HG02678 (cell line): ENCODE results near the gene ICA1L.

Experiments used
- ATAC-seq: cut with Tn5 transposase; IDR thresholded peaks from one replicate; pipeline ENCODE4 v1.9.1; 2021; ENCODE audit warnings: mild to moderate bottlenecking, moderate library complexity; ENCODE audit not compliant: unreplicated experiment

ICA1L gene

DNA sequence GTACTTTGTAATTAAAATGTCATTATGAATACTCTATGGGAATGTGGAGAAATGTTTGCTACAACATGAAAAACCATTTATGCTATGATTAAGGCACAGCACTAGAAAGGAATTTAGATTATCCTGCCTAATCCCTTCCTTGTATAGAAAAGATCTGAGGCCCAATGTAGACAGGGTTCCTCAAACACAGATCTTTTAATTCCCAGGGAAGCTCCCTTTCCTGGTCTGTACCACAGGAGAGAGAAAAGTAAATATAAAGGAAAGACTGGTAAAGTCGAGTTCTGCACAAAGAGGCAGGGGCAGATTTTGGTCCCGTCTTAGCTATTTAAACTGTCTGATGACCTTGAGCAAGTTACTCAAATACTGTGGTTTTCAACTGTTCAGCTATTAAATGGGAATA, 84.7 kb downstream of the ICA1L start:
- ATAC-seq, result no peak

- ATAC-seq, result no peak
These were observed 88.5 kb downstream of the ICA1L start for GRCh38 chr2:202782940-202783558.

DNA sequence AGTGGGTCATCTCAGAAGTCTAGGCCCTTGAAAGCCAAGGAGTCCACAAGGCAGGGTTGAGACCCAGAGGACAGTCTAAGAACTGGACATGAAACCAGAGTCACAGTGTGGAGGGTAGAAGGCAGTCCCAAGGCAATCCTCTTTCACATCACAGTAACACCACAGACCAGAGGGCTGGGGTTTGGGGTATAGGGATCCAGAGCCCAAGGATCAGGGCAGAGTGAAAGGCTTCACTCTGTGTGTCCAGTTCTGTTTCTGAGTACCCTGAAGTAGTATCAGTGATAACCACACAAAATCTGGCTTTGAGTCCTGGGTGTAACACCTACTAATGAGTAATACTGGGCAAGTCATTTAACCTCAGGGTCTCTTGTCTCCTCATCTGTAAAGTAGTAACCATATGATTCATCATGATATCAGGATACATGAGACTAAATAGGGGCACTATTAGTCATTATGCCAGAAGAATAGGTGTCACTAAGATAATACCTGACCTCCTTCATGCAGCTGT, 91.0 kb downstream of the ICA1L start:
- peak; percentile 90 for ATAC-seq

DNA sequence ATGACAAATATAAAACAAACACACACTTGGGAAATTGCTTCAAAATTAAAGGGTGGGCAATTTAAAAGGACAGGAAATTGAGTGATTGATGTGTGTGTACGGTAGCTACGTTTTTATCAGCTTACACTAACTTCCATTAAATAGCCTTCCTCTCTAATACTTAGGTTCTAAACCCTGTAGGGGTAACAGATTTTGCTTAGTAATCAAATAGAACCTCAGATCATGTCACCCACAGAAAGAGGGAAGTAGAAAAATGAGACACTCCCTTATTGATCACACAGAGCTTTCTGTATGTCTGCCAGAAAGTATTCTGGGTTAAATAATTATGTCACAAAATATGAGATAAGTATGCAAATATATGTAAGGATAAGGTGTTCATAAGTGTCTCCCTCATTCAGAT, 93.3 kb downstream of the ICA1L start:
- no peak for ATAC-seq

DNA sequence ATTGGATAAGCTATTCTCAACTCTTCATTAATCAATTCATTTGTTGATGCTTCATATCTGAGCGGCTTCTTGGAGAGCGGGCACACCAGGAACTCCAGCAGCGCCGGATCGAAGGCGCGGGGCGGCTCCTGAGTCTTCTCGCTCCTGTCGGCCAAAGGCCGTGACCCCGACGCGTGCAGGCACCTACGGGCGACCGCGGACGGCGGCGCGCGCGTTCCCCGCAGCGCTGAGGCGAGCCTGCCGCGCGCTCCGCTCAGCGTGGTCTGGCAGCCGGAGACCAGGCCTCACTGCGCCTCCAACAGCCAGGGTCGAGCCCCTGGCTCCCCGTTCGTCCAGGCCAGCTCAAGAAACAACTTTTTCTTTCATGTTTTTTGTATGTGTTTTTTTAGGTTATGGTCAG, 97.5 kb downstream of the ICA1L start:
- no peak for ATAC-seq

DNA sequence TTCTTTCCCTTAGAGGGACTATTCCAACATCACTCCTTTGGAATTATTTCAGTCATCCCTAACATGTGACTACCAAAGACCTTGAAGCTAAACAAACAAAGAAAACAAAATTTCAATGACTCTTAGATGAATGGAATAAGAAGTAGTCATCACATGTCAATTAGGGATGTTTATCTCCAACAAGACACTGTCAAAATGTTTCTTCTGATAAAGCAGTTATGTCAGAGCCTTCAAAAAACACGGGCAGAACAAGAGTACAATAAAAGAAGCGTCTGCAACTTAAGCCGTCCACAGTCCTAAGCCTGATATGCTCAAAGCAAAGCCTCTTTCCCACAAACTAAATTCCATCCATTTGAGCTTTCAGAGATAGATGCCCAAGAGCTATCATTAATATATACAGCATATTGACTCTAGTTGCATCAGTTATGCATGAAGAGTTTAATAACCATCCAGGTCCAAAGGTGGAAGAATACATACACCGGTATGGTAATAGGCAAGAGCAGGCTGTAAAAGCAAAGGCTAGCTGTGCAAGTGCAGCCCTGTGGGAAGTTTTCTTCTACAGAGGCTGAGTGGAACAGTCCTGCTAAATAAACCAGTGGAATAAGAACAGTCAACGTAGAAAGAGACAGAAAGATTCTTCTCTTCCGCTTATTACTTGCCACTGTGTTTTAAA, 98.1 kb downstream of the ICA1L start:
- ATAC-seq, result no peak

DNA sequence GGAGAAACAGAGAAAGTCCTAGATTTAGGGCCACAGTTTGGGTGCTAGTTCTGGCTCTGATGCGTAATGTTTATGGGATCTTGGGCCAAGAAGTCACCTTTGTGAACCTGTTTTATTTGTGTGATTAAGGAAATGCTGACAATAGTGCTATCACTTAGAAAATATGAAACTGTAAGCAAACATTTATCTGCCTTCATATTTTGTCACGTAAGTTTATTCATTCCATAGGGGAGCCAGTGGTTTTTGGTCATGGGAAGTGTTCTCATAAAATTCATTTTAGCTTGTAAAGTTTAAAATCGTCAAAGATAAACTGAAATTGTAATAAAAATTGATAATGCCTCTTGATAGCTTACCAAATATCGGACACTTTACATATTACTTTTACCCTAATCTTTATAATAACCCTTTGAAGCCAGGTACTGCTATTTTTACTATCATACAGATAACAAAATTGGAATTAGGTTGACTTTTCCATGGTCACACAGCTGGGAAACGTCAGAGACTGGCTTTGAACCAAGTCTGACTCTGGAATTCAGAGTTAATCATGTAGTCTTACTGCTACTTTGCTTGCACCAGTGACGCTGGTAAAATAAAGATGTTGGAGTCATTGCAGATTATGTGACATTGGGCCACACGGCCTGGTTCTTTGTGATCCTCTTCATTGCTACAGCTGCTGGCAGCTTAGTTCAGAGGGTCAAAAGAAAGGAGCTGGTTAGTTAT, 99.7 kb downstream of the ICA1L start:
- no peak for ATAC-seq

DNA sequence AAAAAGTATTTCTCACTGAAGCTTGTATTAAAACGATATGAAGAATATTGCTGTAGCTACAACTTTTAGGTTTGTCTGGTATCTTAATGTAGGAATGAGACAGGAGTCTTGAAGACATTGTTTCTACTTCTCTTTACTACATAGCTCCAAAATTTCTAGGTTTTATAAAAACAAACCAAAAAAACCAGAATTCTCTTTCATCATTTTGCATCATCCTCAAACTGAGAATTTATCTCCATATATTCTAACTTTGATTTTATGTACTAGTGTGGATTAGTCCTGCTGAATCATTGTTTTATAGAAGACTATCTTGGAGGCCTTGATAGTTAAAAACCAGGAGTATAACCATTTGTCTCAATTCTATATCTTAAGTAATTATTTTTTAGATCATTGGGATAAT, 100.2 kb downstream of the ICA1L start:
- ATAC-seq, result no peak

DNA sequence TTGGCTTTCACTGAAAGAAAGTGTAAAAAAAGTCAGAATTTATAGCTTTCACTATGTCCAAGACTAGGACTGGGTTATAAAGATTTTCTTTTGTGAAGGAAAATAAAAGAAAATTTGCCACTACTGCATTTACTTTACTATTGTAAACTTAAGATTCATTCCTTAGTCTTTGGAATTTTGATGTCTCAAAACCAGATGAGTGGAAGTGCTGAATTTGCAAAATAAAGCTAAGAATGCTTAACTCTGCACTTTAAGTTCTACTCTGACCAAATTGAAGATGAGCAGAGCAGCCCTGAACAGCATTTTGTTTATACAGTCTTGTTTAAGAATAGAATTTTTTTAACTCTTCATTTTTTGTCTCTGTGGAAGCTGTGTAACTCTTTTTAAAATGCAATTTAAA, 102.4 kb downstream of the ICA1L start:
- ATAC-seq, result no peak

DNA sequence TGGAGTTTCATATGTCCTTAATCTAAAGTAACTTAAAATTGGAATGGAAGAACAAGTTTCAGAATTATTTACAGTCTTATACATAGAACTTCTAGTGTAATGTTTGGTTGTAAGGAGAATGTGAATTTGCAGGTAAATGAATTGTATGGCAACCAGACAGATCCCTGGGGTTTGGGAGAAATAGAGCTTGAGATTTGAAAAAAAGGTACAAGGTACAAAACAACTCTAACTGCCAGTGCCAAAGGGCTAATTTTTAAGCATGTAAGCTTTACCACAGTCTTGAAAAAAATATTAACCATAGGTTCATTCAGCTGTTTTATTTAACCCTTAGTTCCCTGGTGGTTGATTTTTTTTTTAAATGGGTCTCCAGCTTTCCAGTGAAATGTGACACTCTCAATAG, 103.3 kb downstream of the ICA1L start:
- ATAC-seq, result no peak

- ATAC-seq, result no peak
These were observed 106.1 kb downstream of the ICA1L start for GRCh38 chr2:202765436-202765835.

- no peak for ATAC-seq
These were observed 106.6 kb downstream of the ICA1L start for GRCh38 chr2:202764991-202765390.

DNA sequence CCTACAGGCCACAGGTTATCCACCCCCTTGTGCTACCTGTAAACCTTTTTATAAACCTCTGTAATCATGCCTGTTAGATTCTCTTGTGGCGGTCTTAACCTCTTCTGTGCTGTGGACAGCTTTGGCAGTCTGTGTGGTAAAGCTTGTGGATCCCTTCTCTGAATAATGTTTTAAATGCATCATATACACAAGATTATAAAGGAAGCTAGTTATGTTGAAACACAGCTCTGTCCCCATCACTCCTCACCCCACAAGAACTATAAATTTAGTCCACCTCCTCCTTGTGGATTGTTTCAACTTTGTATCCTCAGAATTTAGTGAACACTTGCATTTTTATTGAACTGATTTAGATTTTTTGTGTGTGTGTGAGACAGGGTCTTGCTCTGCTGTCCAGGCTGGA, 107.7 kb downstream of the ICA1L start:
- ATAC-seq, result no peak

DNA sequence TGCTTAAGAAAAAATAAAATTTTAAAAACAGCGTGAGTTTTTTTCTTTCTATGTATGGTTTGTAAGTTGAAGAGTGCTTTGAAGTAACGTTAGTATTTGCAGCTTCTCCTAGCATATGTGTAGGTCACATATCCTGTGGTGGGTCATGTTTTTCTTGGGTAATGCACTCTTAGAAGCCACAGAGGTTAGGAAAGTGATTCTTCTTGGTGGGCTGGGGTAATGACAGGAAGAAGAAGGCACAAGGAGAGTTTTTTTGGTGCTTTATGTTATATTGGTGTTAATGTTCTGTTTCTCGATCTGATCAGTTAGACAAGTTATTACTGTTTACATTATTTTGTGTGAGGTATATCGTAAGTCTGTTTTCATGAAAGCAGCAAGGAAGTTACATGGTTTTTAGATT, 109.0 kb downstream of the ICA1L start:
- no peak for ATAC-seq

- ATAC-seq, result no peak
These were observed 110.7 kb downstream of the ICA1L start for GRCh38 chr2:202760848-202761247.

- ATAC-seq, result no peak
These were observed 113.0 kb downstream of the ICA1L start for GRCh38 chr2:202758604-202759003.

DNA sequence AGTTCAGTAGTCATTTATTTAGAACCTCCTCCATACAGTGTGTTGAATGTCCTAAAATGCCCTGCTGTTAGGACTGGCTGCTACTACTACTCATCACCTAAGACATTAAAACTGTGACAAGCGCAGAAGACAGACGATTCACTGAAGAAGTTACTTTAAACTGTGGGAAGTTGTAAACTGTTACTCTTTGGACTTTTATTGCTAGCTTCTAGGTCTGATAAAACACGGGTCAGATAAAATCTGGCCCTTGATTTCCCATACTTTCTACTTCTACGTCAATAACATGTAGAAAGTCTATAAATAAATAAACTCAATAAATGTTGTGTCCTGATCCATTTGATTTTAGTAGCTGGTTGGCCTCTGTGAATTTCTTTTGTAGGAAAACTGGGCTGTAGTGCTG, 113.4 kb downstream of the ICA1L start:
- ATAC-seq, result no peak

- no peak for ATAC-seq
These were observed 114.2 kb downstream of the ICA1L start for GRCh38 chr2:202757339-202757738.

DNA sequence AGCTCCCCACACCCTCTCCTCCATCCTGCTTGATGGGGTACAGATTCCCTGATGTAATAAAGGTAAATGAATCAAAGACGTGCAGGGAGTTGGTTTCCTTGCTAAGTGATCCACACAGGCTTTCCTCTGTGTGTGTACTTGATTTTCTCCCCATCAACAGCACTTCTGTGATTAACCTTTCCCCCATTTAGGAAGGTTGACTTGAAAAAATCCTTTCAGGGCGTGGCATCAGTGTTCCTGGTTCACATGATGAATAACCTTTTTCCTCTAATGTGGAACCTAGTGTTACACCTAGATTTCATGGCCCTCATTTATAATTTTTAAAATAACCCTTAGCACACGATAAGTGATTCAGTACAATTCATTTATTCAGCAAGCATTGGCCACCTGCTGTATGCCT, 115.0 kb downstream of the ICA1L start:
- ATAC-seq, result no peak

DNA sequence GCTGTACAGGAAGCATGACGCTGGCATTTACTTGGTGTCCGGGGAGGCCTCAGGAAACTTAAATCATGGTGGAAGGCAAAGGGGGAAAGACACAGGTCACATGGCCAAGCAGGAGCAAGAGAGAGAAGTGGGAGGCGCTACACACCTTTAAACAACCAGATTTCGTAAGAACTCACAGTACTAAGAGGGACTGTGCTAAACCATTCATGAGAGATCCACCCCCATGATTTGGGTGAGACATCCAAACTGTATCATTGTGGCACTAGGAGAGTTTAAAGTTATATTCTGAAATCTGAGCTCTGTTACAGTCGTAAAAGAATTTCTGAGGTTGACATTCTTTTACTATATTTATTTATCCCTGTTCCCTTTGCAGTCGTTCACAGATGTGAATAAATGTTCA, 116.6 kb downstream of the ICA1L start:
- ATAC-seq, result no peak

DNA sequence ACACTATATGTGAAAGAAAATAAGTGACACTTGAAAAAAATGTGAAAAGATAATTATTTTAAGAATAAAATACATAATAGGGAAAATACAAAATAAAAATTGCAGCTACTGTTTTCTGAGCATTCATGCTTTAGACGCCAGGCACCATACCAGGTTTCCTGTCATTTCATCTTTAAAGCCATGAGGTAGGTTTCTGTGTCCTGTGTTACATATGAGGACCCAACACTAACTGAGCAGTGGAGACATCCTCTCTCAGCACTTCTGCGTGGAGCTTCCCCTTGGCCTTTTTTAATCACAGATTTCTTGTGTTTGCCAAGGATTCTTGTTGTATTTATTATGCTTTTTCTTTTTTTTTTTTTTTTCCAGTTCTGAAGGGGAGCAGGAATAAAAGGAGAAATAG, 119.5 kb downstream of the ICA1L start:
- no peak for ATAC-seq

DNA sequence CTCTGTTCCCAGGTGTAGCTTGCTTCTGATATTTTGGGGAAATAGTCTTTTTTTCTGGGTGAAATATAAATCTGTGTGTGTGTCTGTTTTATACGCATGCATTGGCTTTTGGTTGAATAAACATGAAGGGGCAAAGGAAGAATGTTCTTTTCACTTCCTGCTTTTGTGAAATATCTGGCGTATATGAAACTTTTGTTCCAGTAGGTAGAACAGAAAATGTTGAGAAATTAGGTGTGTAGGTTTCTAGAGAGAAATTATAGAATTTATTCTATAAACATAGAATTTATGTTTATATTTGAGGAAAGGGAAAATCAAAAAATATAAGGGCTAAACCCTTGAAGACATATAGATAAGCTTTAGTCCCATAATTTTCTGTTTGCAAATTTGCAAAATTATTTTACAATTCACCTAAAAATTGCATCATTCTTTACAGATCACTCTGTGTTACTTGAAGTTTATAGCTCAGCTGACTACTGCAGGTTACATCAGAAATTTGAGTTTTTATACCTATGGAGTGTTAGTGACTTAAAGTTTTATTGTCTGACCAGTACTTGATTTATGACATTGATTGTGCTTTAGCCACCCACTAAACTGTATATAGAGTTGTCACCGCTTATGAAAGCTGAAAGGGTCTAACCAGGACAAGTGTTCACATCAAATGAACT, 120.7 kb downstream of the ICA1L start:
- ATAC-seq, result no peak
